ENCODE data around the gene IRX4. TPM values are rescaled to one million over a fixed set of nuclear protein-coding genes. Genes with fewer than 3 reads are reported as not detected.
A peak's percentile ranks its signal among the peaks of the same experiment; 100 is the strongest.

Gene IRX4
- total RNA-seq, 1 experiment from 2014 or later, result 44.7 TPM

- DNase-seq (ENCODE audit: unreplicated experiment), result peak; percentile 51
- no peak for TF ChIP-seq CTCF (IDR thresholded peaks at IDR 0.05; ENCODE audit: unreplicated experiment)
- POLR2A ChIA-PET, result interaction anchor here (0.7 to 10.3 kb wide), 17 partner anchors 12 to 156 kb away, joined by 3 to 144 read pairs (median 6); partner anchors contain the start of genes MRPL36 and NDUFS6
- Mint-ChIP-seq H3K4me3 (ENCODE audit: unreplicated experiment) (peak overlapping the region; percentile 97), H3K9me3 (ENCODE audit: unreplicated experiment) (no peaks in the 10 kb centered on the region), H3K27me3 (ENCODE audit: insufficient read depth, unreplicated experiment) (no peaks in the 10 kb centered on the region), H3K27ac (ENCODE audit: low read depth, unreplicated experiment) (peak overlapping the region; percentile 84), H3K36me3 (ENCODE audit: insufficient read depth, unreplicated experiment) (peaks cover 14% of the 10 kb centered on the region), H3K4me1 (ENCODE audit: insufficient read depth, unreplicated experiment) (peaks cover 17% of the 10 kb centered on the region)
- BruUV-seq (replicated peaks), result no TSS peak
- intact Hi-C loops (cut with micrococcal nuclease), result loop anchor here (2.0 to 5.0 kb wide), 2 partner anchors 43 to 205 kb away; no protein-coding TSS in a partner anchor
- CTCF ChIA-PET, result interaction anchor here (0.6 to 1.6 kb wide), 4 partner anchors 15 to 86 kb away, joined by 3 to 6 read pairs (median 4); no protein-coding TSS in a partner anchor
These were observed 5.0 kb upstream of the IRX4 start for GRCh38 chr5:1887588-1888360.

- Mint-ChIP-seq H3K4me3 (ENCODE audit: unreplicated experiment) (peak overlapping the region; percentile 97), H3K27me3 (ENCODE audit: insufficient read depth, unreplicated experiment) (no peaks in the 10 kb centered on the region), H3K4me1 (ENCODE audit: insufficient read depth, unreplicated experiment) (peaks cover 17% of the 10 kb centered on the region), H3K9me3 (ENCODE audit: unreplicated experiment) (no peaks in the 10 kb centered on the region), H3K27ac (ENCODE audit: low read depth, unreplicated experiment) (peak overlapping the region; percentile 99), H3K36me3 (ENCODE audit: insufficient read depth, unreplicated experiment) (peaks cover 21% of the 10 kb centered on the region)
- DNase-seq (ENCODE audit: unreplicated experiment), result peak; percentile 63
- POLR2A ChIA-PET, result interaction anchor here (0.8 to 10.3 kb wide), 15 partner anchors 13 to 860 kb away, joined by 3 to 144 read pairs (median 4); partner anchors contain the start of genes MRPL36 and NDUFS6
- CTCF ChIA-PET, result interaction anchor here (0.6 to 1.7 kb wide), 5 partner anchors 45 to 86 kb away, joined by 3 to 6 read pairs (median 3); no protein-coding TSS in a partner anchor
- intact Hi-C loops (cut with micrococcal nuclease), result loop anchor here (5.0 kb wide), 1 partner anchor 205 kb away; no protein-coding TSS in a partner anchor
- TF ChIP-seq CTCF (IDR thresholded peaks at IDR 0.05; ENCODE audit: unreplicated experiment), result peak; percentile 13
- no TSS peak for BruUV-seq (replicated peaks)
These were observed 4.3 kb upstream of the IRX4 start for GRCh38 chr5:1886846-1887587.

- ChIA-PET POLR2A (interaction anchor here (0.8 to 10.3 kb wide), 13 partner anchors 46 to 864 kb away, joined by 3 to 144 read pairs (median 5); partner anchors contain the start of genes MRPL36 and NDUFS6), CTCF (interaction anchor here (0.9 to 1.7 kb wide), 2 partner anchors 78 to 84 kb away, joined by 3 to 4 read pairs; no protein-coding TSS in a partner anchor)
- intact Hi-C loops (cut with micrococcal nuclease), result loop anchor here (2.0 to 5.0 kb wide), 5 partner anchors 63 to 861 kb away; partner anchors contain the start of gene NDUFS6
- no peak for TF ChIP-seq CTCF (IDR thresholded peaks at IDR 0.05; ENCODE audit: unreplicated experiment)
- H3K4me1 Mint-ChIP-seq (ENCODE audit: insufficient read depth, unreplicated experiment), result peaks cover 21% of the 10 kb centered on the region
- no peaks in the 10 kb centered on the region for H3K9me3 Mint-ChIP-seq (ENCODE audit: unreplicated experiment)
- BruUV-seq (replicated peaks), result TSS peak; percentile 30
- peak overlapping the region; percentile 99 for H3K27ac Mint-ChIP-seq (ENCODE audit: low read depth, unreplicated experiment)
- peaks cover 26% of the 10 kb centered on the region for H3K36me3 Mint-ChIP-seq (ENCODE audit: insufficient read depth, unreplicated experiment)
- H3K27me3 Mint-ChIP-seq (ENCODE audit: insufficient read depth, unreplicated experiment), result no peaks in the 10 kb centered on the region
- DNase-seq (ENCODE audit: unreplicated experiment), result peak; percentile 41
- H3K4me3 Mint-ChIP-seq (ENCODE audit: unreplicated experiment), result peak overlapping the region; percentile 97
These were observed 3.4 kb upstream of the IRX4 start for GRCh38 chr5:1885868-1886845.

Measured in MCF 10A (cell line).